Measurements from ENCODE around the gene BIRC3. TPM values are rescaled to one million over a fixed set of nuclear protein-coding genes. Genes with fewer than 3 reads are reported as not detected.

Gene BIRC3
- total and polyA plus RNA-seq, 2 of the 8 experiments (the other 6 are each of a cell fraction or from before 2014, with no cell fraction given), result 0.08 to 0.20 TPM

DNA sequence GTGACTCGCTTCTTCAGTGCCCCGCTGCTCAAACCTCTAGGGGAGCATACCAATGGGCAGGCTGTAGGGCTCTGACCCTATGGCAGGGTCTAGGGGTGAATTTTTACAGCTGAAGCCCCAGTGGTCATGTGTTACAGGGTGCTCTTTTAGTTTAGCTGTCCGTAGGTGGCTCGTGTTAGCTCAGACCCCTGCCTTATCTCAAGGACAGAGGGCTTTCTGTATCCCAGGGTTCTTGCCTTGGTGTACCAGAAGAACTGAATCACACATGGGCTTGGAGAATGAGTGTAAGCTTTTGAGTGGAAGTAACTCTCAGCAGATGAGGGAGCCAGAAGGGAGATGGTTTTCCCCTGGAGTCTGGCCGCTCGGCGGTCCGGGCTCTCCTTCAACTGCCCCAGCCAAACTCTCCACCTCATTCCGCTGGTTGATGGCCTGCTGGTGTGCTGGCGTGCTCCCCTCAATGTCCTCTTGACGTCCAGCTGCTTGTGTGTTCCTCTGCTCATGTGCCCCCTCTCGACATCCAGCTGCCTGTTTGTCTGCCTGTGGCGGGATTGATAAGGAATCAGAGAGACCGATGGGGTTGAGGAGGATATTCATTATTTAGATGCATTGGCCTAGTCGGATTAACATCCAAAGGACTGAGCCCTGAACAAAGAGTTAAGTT, 67.3 kb downstream of the BIRC3 start:
- Histone ChIP-seq H3K56ac (replicated peaks; ENCODE audit: insufficient read length, low read depth, low read length) (no peak overlapping the region), H3K4me2 (ENCODE audit: insufficient read depth in 1 of 2, low read depth in 2 of 2, low read length in 2 of 2) (no peak overlapping the region), H3K27ac (ENCODE audit: low read depth, low read length) (no peak overlapping the region), H4K91ac (replicated peaks; ENCODE audit: insufficient read length, low read length) (no peak overlapping the region), H3K4me3 (ENCODE audit: extremely low read depth in 1 of 4, insufficient read depth in 2 of 4, low read depth in 3 of 4, low read length in 4 of 4) (no peak overlapping the region), H2BK12ac (ENCODE audit: low read depth, low read length) (no peak overlapping the region), H2AFZ (ENCODE audit: low read length) (no peak overlapping the region), H2AK5ac (ENCODE audit: low read depth, low read length) (no peak overlapping the region), H2BK5ac (ENCODE audit: low read depth, low read length) (no peak overlapping the region), H4K20me1 (replicated peaks in 1 of 2; ENCODE audit: control insufficient read depth in 1 of 2, insufficient read depth in 2 of 2, low read length in 2 of 2) (no peaks in the 10 kb centered on the region), H3K9me3 (ENCODE audit: insufficient read depth in 2 of 2, low read depth in 1 of 2, low read length in 1 of 2) (no peaks in the 10 kb centered on the region), H3K18ac (ENCODE audit: extremely low read depth, low read length) (no peak overlapping the region), H3K23me2 (ENCODE audit: low read depth, low read length) (no peaks in the 10 kb centered on the region), H3K14ac (ENCODE audit: insufficient read length) (no peak overlapping the region), H3K79me2 (ENCODE audit: control insufficient read depth in 1 of 2, insufficient read depth in 2 of 2, low read length in 2 of 2) (no peaks in the 10 kb centered on the region), H3K4ac (replicated peaks; ENCODE audit: insufficient read length, low read depth, low read length) (no peak overlapping the region), H4K5ac (ENCODE audit: insufficient read length, low read depth, low read length) (no peak overlapping the region), H2BK20ac (ENCODE audit: low read length) (no peak overlapping the region), H3K27me3 (replicated peaks in 1 of 4; ENCODE audit: control insufficient read depth in 3 of 4, extremely low read depth in 1 of 4, insufficient read depth in 3 of 4, low read length in 3 of 4) (no peaks in the 10 kb centered on the region), H3K9ac (replicated peaks in 1 of 4; ENCODE audit: extremely low read depth in 1 of 4, low read depth in 3 of 4, low read length in 3 of 4) (no peak overlapping the region; a peak in 1 of 7 replicates), H3K79me1 (ENCODE audit: low read depth, low read length) (no peaks in the 10 kb centered on the region), H2BK120ac (replicated peaks; ENCODE audit: low read depth, low read length) (no peak overlapping the region), H3K23ac (ENCODE audit: insufficient read length) (no peak overlapping the region), H3K4me1 (replicated peaks in 1 of 4; ENCODE audit: control insufficient read depth in 3 of 4, insufficient read depth in 4 of 4, low read length in 3 of 4) (no peaks in the 10 kb centered on the region), H3K36me3 (ENCODE audit: control insufficient read depth in 2 of 4, insufficient read depth in 4 of 4, low read length in 3 of 4) (peaks cover 0 to 8% (median 4%) of the 10 kb centered on the region in 4 experiments; a peak in 4 of 8 replicates), H4K8ac (ENCODE audit: extremely low read depth, insufficient read depth, low read length) (no peak overlapping the region), H2BK15ac (ENCODE audit: low read length) (no peak overlapping the region)
- TF ChIP-seq TAF7 (optimal IDR thresholded peaks at IDR 0.05; ENCODE audit: borderline replicate concordance, low read depth, low read length), result no peak
- TF ChIP-seq CBX8 (IDR thresholded peaks at IDR 0.05; ENCODE audit: borderline replicate concordance, low read depth, low read length), result no peak
- no peak for TF ChIP-seq CHD1 (IDR thresholded peaks at IDR 0.05; ENCODE audit: low read depth, low read length)
- TF ChIP-seq CTCF (IDR thresholded peaks at IDR 0.05; ENCODE audit: control extremely low read depth in 1 of 3, insufficient read depth in 1 of 3, low read depth in 1 of 3, low read length in 3 of 3), result no peak
- TF ChIP-seq, protein P1, sequence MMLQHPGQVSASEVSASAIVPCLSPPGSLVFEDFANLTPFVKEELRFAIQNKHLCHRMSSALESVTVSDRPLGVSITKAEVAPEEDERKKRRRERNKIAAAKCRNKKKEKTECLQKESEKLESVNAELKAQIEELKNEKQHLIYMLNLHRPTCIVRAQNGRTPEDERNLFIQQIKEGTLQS (IDR thresholded peaks at IDR 0.05; ENCODE audit: insufficient read depth, low read depth, low read length), result no peak
- no peak for TF ChIP-seq SP1 (IDR thresholded peaks at IDR 0.05; ENCODE audit: low read depth, low read length)
- no peak for TF ChIP-seq SUZ12 (IDR thresholded peaks at IDR 0.05; ENCODE audit: low read length)
- TF ChIP-seq CBX5 (IDR thresholded peaks at IDR 0.05; ENCODE audit: low read depth, low read length), result no peak
- TF ChIP-seq KDM4A (IDR thresholded peaks at IDR 0.05; ENCODE audit: low read depth, low read length, severe bottlenecking), result no peak
- no peak for TF ChIP-seq POLR2AphosphoS5 (IDR thresholded peaks at IDR 0.05; ENCODE audit: low read depth, low read length)
- no peak for DNase-seq (ENCODE audit: low read depth in 1 of 2, low spot score in 2 of 2)
- WGBS, 2 experiments (ENCODE audit: extremely low coverage in 1 of 2, insufficient coverage in 1 of 2, insufficient read length in 1 of 2, insufficient replicate concordance in 2 of 2, low coverage in 1 of 2, low lambda C conversion rate in 2 of 2, missing lambda C conversion rate in 1 of 2), result 94% methylated on average over 15 of the region's 15 CpGs; no CpG with 5 or more reads in 1 of the 2 experiments
- POLR2A ChIA-PET (ENCODE audit: partially characterized antibody), result interaction anchor here (1.0 kb wide), 1 partner anchor 10 kb away, joined by 4 read pairs; no protein-coding TSS in a partner anchor
- no peak for FAIRE-seq
- CTCF ChIA-PET (ENCODE audit: partially characterized antibody), result interaction anchor here (0.7 to 1.6 kb wide), 4 partner anchors 9 to 229 kb away, joined by 3 to 6 read pairs (median 4); no protein-coding TSS in a partner anchor
